Fibroblast of the conjunctiva (primary cell): ENCODE measurements around the gene IQCF5.
"Not testable (repeated sequence)": the region's sequence is repeated elsewhere in the genome, so short reads cannot be mapped to it uniquely, and the experiment has no call there.

ENCODE experiments used
- DNase-seq: peaks from one replicate; pipeline ENCODE4 v3.0.0-alpha.2; 2010; ENCODE audit warnings: low read depth

Gene IQCF5

GRCh38 chr3:51868896-51869295 lies 6.5 kb downstream of the IQCF5 start:
- not testable (repeated sequence) for DNase-seq

GRCh38 chr3:51862886-51863285 lies 12.5 kb downstream of the IQCF5 start:
- no peak for DNase-seq

- DNase-seq, result no peak
These were observed 14.4 kb downstream of the IQCF5 start, which contains the start of gene IQCF2 for GRCh38 chr3:51860703-51861665. Gene IQCF2 (plus strand): TSS chr3:51861615. CDS start chr3:51861667, 52 bp downstream.

- not testable (repeated sequence) for DNase-seq
These were observed 20.0 kb downstream of the IQCF5 start for GRCh38 chr3:51855411-51855810.

GRCh38 chr3:51845129-51845528 lies 30.3 kb downstream of the IQCF5 start:
- DNase-seq, result no peak

- no peak for DNase-seq
These were observed 38.8 kb downstream of the IQCF5 start for GRCh38 chr3:51836606-51837005.

- no peak for DNase-seq
These were observed 44.5 kb downstream of the IQCF5 start for GRCh38 chr3:51830836-51831385.

GRCh38 chr3:51830345-51830744 lies 45.1 kb downstream of the IQCF5 start:
- DNase-seq, result no peak

- DNase-seq, result no peak
These were observed 47.1 kb downstream of the IQCF5 start for GRCh38 chr3:51828297-51828696.
